Neural cell (in vitro differentiated cells): ENCODE data around the gene ATP8B1.

Experiments
- CTCF ChIP-seq: fragments of 450-650 bp; IDR thresholded peaks from 2 replicates; pipeline ENCODE4 v1.5.1; 2014; ENCODE audit warnings: antibody characterized with exemption, mild to moderate bottlenecking, moderate library complexity; ENCODE audit not compliant: poor library complexity, severe bottlenecking
- EZH2 ChIP-seq: fragments of 200-600, 300-800 bp; shearing (Covaris generic), sonication (generic); IDR thresholded peaks from 2 replicates; pipeline ENCODE4 v1.6.1; 2014; ENCODE audit warnings: antibody characterized with exemption, low read length, borderline replicate concordance, mild to moderate bottlenecking; ENCODE audit not compliant: insufficient read depth, poor library complexity, severe bottlenecking
- MXI1 ChIP-seq: fragments of 450-650 bp; conservative IDR thresholded peaks from 2 replicates; pipeline ENCODE4 v1.6.1; 2014; ENCODE audit warnings: antibody characterized with exemption, mild to moderate bottlenecking; ENCODE audit not compliant: poor library complexity, severe bottlenecking
- SMC3 ChIP-seq: fragments of 450-650 bp; conservative IDR thresholded peaks from 2 replicates; pipeline ENCODE4 v1.6.1; 2014; ENCODE audit warnings: antibody characterized with exemption, mild to moderate bottlenecking, moderate library complexity; ENCODE audit not compliant: poor library complexity
- TAF1 ChIP-seq: IDR thresholded peaks from 2 replicates; pipeline ENCODE4 v1.6.1; 2012; ENCODE audit warnings: low read depth

- TF ChIP-seq CTCF (no peak), SMC3 (no peak), TAF1 (no peak), MXI1 (no peak), EZH2 (no peak)
These were observed 42.5 kb upstream of the ATP8B1 start for GRCh38 chr18:57845605-57846074.
